Measurements from ENCODE around the gene MTFP1.

MTFP1 gene

GRCh38 chr22:30411780-30412179, 13.8 kb upstream of the MTFP1 start:
- TF ChIP-seq CTCF (IDR thresholded peaks at IDR 0.05; ENCODE audit: low read depth, low read length): no peak
- no peak for TF ChIP-seq EZH2phosphoT487 (IDR thresholded peaks at IDR 0.05; ENCODE audit: low read depth)
- Histone ChIP-seq H3K9ac (ENCODE audit: low read length) (no peak overlapping the region), H3K27ac (ENCODE audit: low read length) (no peak overlapping the region), H3K4me2 (ENCODE audit: low read length) (no peak overlapping the region), H3K4me3 (ENCODE audit: low read length) (no peak overlapping the region), H3K27me3 (ENCODE audit: low read depth, low read length) (no peaks in the 10 kb centered on the region), H3K9me3 (ENCODE audit: insufficient read depth, low read length) (no peaks in the 10 kb centered on the region), H3K36me3 (replicated peaks; ENCODE audit: low read depth, low read length) (peaks cover 54% of the 10 kb centered on the region), H3K4me1 (ENCODE audit: low read length) (no peaks in the 10 kb centered on the region), H3K79me2 (ENCODE audit: low read length) (no peaks in the 10 kb centered on the region), H4K20me1 (ENCODE audit: insufficient read depth, low read length) (peaks cover 3% of the 10 kb centered on the region; the same call in 1 of the 2 replicates), H2AFZ (ENCODE audit: low read depth, low read length) (no peak overlapping the region)

GRCh38 chr22:30413001-30413400, 12.6 kb upstream of the MTFP1 start:
- H3K27me3 ChIP-seq (ENCODE audit: low read depth, low read length): no peaks in the 10 kb centered on the region
- H4K20me1 ChIP-seq (ENCODE audit: insufficient read depth, low read length): peaks cover 3% of the 10 kb centered on the region; the same call in 1 of the 2 replicates
- H3K9ac ChIP-seq (ENCODE audit: low read length): no peak overlapping the region
- no peaks in the 10 kb centered on the region for H3K4me1 ChIP-seq (ENCODE audit: low read length)
- TF ChIP-seq CTCF (IDR thresholded peaks at IDR 0.05; ENCODE audit: low read depth, low read length) (no peak), EZH2phosphoT487 (IDR thresholded peaks at IDR 0.05; ENCODE audit: low read depth) (no peak)
- H3K9me3 ChIP-seq (ENCODE audit: insufficient read depth, low read length): no peaks in the 10 kb centered on the region
- peaks cover 54% of the 10 kb centered on the region for H3K36me3 ChIP-seq (replicated peaks; ENCODE audit: low read depth, low read length)
- no peaks in the 10 kb centered on the region for H3K79me2 ChIP-seq (ENCODE audit: low read length)
- no peak overlapping the region for H3K4me2 ChIP-seq (ENCODE audit: low read length)
- no peak overlapping the region for H2AFZ ChIP-seq (ENCODE audit: low read depth, low read length)
- H3K4me3 ChIP-seq (ENCODE audit: low read length): no peak overlapping the region
- H3K27ac ChIP-seq (ENCODE audit: low read length): no peak overlapping the region

- no peaks in the 10 kb centered on the region for H3K79me2 ChIP-seq (ENCODE audit: low read length)
- no peak overlapping the region for H3K4me2 ChIP-seq (ENCODE audit: low read length)
- TF ChIP-seq CTCF (IDR thresholded peaks at IDR 0.05; ENCODE audit: low read depth, low read length) (no peak), EZH2phosphoT487 (IDR thresholded peaks at IDR 0.05; ENCODE audit: low read depth) (no peak)
- H3K36me3 ChIP-seq (replicated peaks; ENCODE audit: low read depth, low read length): peaks cover 58% of the 10 kb centered on the region
- H3K27me3 ChIP-seq (ENCODE audit: low read depth, low read length): no peaks in the 10 kb centered on the region
- H3K4me1 ChIP-seq (ENCODE audit: low read length): no peaks in the 10 kb centered on the region
- no peak overlapping the region for H2AFZ ChIP-seq (ENCODE audit: low read depth, low read length)
- no peaks in the 10 kb centered on the region for H4K20me1 ChIP-seq (ENCODE audit: insufficient read depth, low read length)
- H3K4me3 ChIP-seq (ENCODE audit: low read length): no peak overlapping the region
- no peak overlapping the region for H3K9ac ChIP-seq (ENCODE audit: low read length)
- H3K9me3 ChIP-seq (ENCODE audit: insufficient read depth, low read length): no peaks in the 10 kb centered on the region
- H3K27ac ChIP-seq (ENCODE audit: low read length): no peak overlapping the region
Observed at GRCh38 chr22:30413745-30414524, 11.6 kb upstream of the MTFP1 start.

GRCh38 chr22:30414525-30415047, 11.0 kb upstream of the MTFP1 start:
- Histone ChIP-seq H4K20me1 (ENCODE audit: insufficient read depth, low read length) (no peaks in the 10 kb centered on the region), H3K4me2 (ENCODE audit: low read length) (no peak overlapping the region), H3K4me3 (ENCODE audit: low read length) (no peak overlapping the region), H3K9me3 (ENCODE audit: insufficient read depth, low read length) (no peaks in the 10 kb centered on the region), H3K36me3 (replicated peaks; ENCODE audit: low read depth, low read length) (peaks cover 58% of the 10 kb centered on the region), H3K4me1 (ENCODE audit: low read length) (no peaks in the 10 kb centered on the region), H2AFZ (ENCODE audit: low read depth, low read length) (no peak overlapping the region), H3K9ac (ENCODE audit: low read length) (no peak overlapping the region), H3K27ac (ENCODE audit: low read length) (no peak overlapping the region), H3K27me3 (ENCODE audit: low read depth, low read length) (no peaks in the 10 kb centered on the region), H3K79me2 (ENCODE audit: low read length) (no peaks in the 10 kb centered on the region)
- no peak for TF ChIP-seq EZH2phosphoT487 (IDR thresholded peaks at IDR 0.05; ENCODE audit: low read depth)
- no peak for TF ChIP-seq CTCF (IDR thresholded peaks at IDR 0.05; ENCODE audit: low read depth, low read length)
